Measurements from ENCODE around the gene RNF25.
"Not testable (repeated sequence)": the region's sequence is repeated elsewhere in the genome, so short reads cannot be mapped to it uniquely, and the experiment has no call there.

Gene RNF25

GRCh38 chr2:218687400-218688060 is 15.7 kb upstream of the RNF25 start:
- DNase-seq (ENCODE audit: low read depth, low spot score): peak; percentile 84
- in situ Hi-C loops (cut with HindIII; ENCODE audit: low sequenced_read_pairs); H3K4me3 ChIP-seq (ENCODE audit: low read depth, low read length): not testable (repeated sequence)
- peak; percentile 94 for TF ChIP-seq CTCF (IDR thresholded peaks at IDR 0.05; ENCODE audit: low read depth, low read length)

- in situ Hi-C loops (cut with HindIII; ENCODE audit: low sequenced_read_pairs): no loop called here
- no peak for TF ChIP-seq CTCF (IDR thresholded peaks at IDR 0.05; ENCODE audit: low read depth, low read length)
- H3K4me3 ChIP-seq (ENCODE audit: low read depth, low read length): no peak overlapping the region
- DNase-seq (ENCODE audit: low read depth, low spot score): no peak
Measured at GRCh38 chr2:218680061-218680460, 8.3 kb upstream of the RNF25 start.

- in situ Hi-C loops (cut with HindIII; ENCODE audit: low sequenced_read_pairs): no loop called here
- DNase-seq (ENCODE audit: low read depth, low spot score): no peak
- H3K4me3 ChIP-seq (ENCODE audit: low read depth, low read length): no peak overlapping the region
- no peak for TF ChIP-seq CTCF (IDR thresholded peaks at IDR 0.05; ENCODE audit: low read depth, low read length)
Measured at GRCh38 chr2:218679119-218679518, 7.3 kb upstream of the RNF25 start.

GRCh38 chr2:218671097-218671653 is 627 bp downstream of the RNF25 start:
- in situ Hi-C loops (cut with HindIII; ENCODE audit: low sequenced_read_pairs): no loop called here
- peak; percentile 2 for DNase-seq (ENCODE audit: low read depth, low spot score)
- no peak for TF ChIP-seq CTCF (IDR thresholded peaks at IDR 0.05; ENCODE audit: low read depth, low read length)
- H3K4me3 ChIP-seq (ENCODE audit: low read depth, low read length): peak overlapping the region; percentile 96

- in situ Hi-C loops (cut with HindIII; ENCODE audit: low sequenced_read_pairs): no loop called here
- no peak overlapping the region for H3K4me3 ChIP-seq (ENCODE audit: low read depth, low read length)
- TF ChIP-seq CTCF (IDR thresholded peaks at IDR 0.05; ENCODE audit: low read depth, low read length): no peak
- no peak for DNase-seq (ENCODE audit: low read depth, low spot score)
Measured at GRCh38 chr2:218664653-218665052, 7.1 kb downstream of the RNF25 start.

GRCh38 chr2:218663901-218664300 is 7.9 kb downstream of the RNF25 start:
- in situ Hi-C loops (cut with HindIII; ENCODE audit: low sequenced_read_pairs): no loop called here
- no peak for TF ChIP-seq CTCF (IDR thresholded peaks at IDR 0.05; ENCODE audit: low read depth, low read length)
- no peak overlapping the region for H3K4me3 ChIP-seq (ENCODE audit: low read depth, low read length)
- no peak for DNase-seq (ENCODE audit: low read depth, low spot score)
